CD4-positive, alpha-beta T cell (primary cell): ENCODE measurements around the gene ARL6IP6. TPM values are rescaled to one million over a fixed set of nuclear protein-coding genes. Genes with fewer than 3 reads are reported as not detected.

Source experiments
- ATAC-seq: fragments of 200-7000 bp; cut with Tn5 transposase; one replicate; pipeline ENCODE4 v1.10.0; 2022; ENCODE audit warnings: mild to moderate bottlenecking; ENCODE audit not compliant: poor library complexity
- CTCF ChIA-PET: fragments of 350-600 bp; sonication (Branson Sonifier 250); formaldehyde crosslinking; loops from one replicate; lab custom pipeline; 2021; ENCODE audit warnings: antibody characterized with exemption, inconsistent platforms; lab: Charles Lee
- POLR2A ChIA-PET: fragments of 350-600 bp; sonication (Branson Sonifier 250); formaldehyde crosslinking; loops from one replicate; lab custom pipeline; 2021; ENCODE audit warnings: antibody characterized with exemption, inconsistent platforms; lab: Charles Lee
- DNase-seq, 14 experiments: peaks; one replicate each; pipeline ENCODE4 v3.0.0-alpha.2; 2013 to 2020; ENCODE audit warnings: mixed read lengths in 2 of 14
- H3K27ac ChIP-seq, 2 donors: one replicate each; pipeline versions ENCODE4 v1.5.1 to v1.7.0; 2013; ENCODE audit warnings: low read length in 2 of 2, low read depth in 1 of 2, mild to moderate bottlenecking in 1 of 2
- H3K27me3 ChIP-seq, 2 experiments: 1 replicate in 1 of 2; 2 replicates in 1 of 2; pipeline versions ENCODE4 v1.6.1 to v1.7.0; 2013; ENCODE audit warnings: low read length in 2 of 2, control low read depth in 1 of 2, mild to moderate bottlenecking in 1 of 2, moderate library complexity in 1 of 2; ENCODE audit not compliant: insufficient read depth in 2 of 2, control insufficient read depth in 1 of 2
- H3K36me3 ChIP-seq: one replicate; pipeline ENCODE4 v1.6.1; 2013; ENCODE audit warnings: low read length, control low read depth; ENCODE audit not compliant: insufficient read depth
- H3K4me1 ChIP-seq: one replicate; pipeline ENCODE4 v1.6.1; 2013; ENCODE audit warnings: low read length, control low read depth; ENCODE audit not compliant: insufficient read depth
- H3K4me3 ChIP-seq: one replicate; pipeline ENCODE4 v1.5.1; 2013; ENCODE audit warnings: mild to moderate bottlenecking, low read length, moderate library complexity
- H3K9me3 ChIP-seq, 2 experiments: 1 replicate in 1 of 2; 2 replicates in 1 of 2; pipeline versions ENCODE4 v1.6.1 to v1.7.0; 2013; ENCODE audit warnings: low read length in 2 of 2, mild to moderate bottlenecking in 2 of 2, control low read depth in 1 of 2, moderate library complexity in 1 of 2; ENCODE audit not compliant: control insufficient read depth in 1 of 2, insufficient read depth in 1 of 2
- H3K27ac Mint-ChIP-seq: one replicate; pipeline ENCODE4 v1.8.0; 2020; ENCODE audit warnings: mixed read lengths
- H3K27me3 Mint-ChIP-seq: one replicate; pipeline ENCODE4 v1.8.0; 2021; ENCODE audit warnings: mixed read lengths
- H3K36me3 Mint-ChIP-seq: one replicate; pipeline ENCODE4 v1.8.0; 2021; ENCODE audit warnings: low read depth, mixed read lengths
- H3K4me1 Mint-ChIP-seq: one replicate; pipeline ENCODE4 v1.8.0; 2021; ENCODE audit warnings: low read depth, mixed read lengths
- H3K4me3 Mint-ChIP-seq: one replicate; pipeline ENCODE4 v1.8.0; 2020; ENCODE audit warnings: mild to moderate bottlenecking, mixed read lengths
- H3K9me3 Mint-ChIP-seq: one replicate; pipeline ENCODE4 v1.8.0; 2020; ENCODE audit warnings: mixed read lengths
- intact Hi-C, 2 experiments: fragments of 100-400 bp; cut with DNase I in 1 of 2; cut with micrococcal nuclease in 1 of 2; formaldehyde crosslinking; loops; one replicate each; pipeline versions ENCODE4 v1.15.1 to v1.9.0; 2023 to 2025; cut with DNase I, micrococcal nuclease
- total RNA-seq, 174 experiments: library from RNA in 2 of 174; stranded (reverse) in 2 of 174; gene quantifications; one replicate each; pipeline ENCODE4 v1.2.3 and lab custom pipeline; 2021 to 2026
- TF ChIP-seq, protein P1 (sequence below): fragments of 200-600 bp; IDR thresholded peaks from one replicate; pipeline ENCODE4 v1.8.0; 2022; ENCODE audit warnings: antibody characterized with exemption, mild to moderate bottlenecking

Gene ARL6IP6
- total RNA-seq, 2 experiments from 2014 or later: 6.3 to 6.7 TPM

DNA sequence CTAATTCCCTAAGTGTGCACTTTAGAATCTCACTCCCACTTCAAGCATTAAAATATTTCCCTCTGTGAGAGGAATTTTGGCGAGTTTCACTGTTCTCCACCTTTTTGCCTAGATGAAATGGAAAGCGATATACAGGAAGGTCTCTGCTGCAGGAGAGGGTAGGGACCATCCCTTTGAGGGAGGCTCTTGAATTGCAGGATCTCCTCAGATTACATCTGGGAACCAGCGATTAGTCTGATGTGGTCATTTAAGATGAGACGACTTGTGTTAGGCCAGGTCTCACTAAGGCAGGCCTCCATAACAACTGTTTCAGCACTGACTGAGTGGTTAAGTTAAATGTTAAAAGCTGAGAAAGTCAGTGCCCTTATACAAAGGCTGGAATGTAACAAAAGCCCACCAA, 74.6 kb downstream of the ARL6IP6 start:
- intact Hi-C loops: no loop called here
- Histone ChIP-seq H3K4me1 (no peaks in the 10 kb centered on the region), H3K4me3 (no peak overlapping the region), H3K9me3 (no peaks in the 10 kb centered on the region), H3K36me3 (no peaks in the 10 kb centered on the region), H3K27me3 (peaks cover 0 to 3% of the 10 kb centered on the region in 2 experiments), H3K27ac (no peak overlapping the region)
- Mint-ChIP-seq H3K27me3 (no peaks in the 10 kb centered on the region), H3K36me3 (no peaks in the 10 kb centered on the region), H3K9me3 (no peaks in the 10 kb centered on the region), H3K4me1 (no peaks in the 10 kb centered on the region), H3K27ac (no peak overlapping the region), H3K4me3 (no peak overlapping the region)
- DNase-seq: no peak
- ChIA-PET POLR2A (no interaction called here), CTCF (no interaction called here)
- TF ChIP-seq, protein P1, sequence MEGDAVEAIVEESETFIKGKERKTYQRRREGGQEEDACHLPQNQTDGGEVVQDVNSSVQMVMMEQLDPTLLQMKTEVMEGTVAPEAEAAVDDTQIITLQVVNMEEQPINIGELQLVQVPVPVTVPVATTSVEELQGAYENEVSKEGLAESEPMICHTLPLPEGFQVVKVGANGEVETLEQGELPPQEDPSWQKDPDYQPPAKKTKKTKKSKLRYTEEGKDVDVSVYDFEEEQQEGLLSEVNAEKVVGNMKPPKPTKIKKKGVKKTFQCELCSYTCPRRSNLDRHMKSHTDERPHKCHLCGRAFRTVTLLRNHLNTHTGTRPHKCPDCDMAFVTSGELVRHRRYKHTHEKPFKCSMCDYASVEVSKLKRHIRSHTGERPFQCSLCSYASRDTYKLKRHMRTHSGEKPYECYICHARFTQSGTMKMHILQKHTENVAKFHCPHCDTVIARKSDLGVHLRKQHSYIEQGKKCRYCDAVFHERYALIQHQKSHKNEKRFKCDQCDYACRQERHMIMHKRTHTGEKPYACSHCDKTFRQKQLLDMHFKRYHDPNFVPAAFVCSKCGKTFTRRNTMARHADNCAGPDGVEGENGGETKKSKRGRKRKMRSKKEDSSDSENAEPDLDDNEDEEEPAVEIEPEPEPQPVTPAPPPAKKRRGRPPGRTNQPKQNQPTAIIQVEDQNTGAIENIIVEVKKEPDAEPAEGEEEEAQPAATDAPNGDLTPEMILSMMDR: no peak
- ATAC-seq: no peak

DNA sequence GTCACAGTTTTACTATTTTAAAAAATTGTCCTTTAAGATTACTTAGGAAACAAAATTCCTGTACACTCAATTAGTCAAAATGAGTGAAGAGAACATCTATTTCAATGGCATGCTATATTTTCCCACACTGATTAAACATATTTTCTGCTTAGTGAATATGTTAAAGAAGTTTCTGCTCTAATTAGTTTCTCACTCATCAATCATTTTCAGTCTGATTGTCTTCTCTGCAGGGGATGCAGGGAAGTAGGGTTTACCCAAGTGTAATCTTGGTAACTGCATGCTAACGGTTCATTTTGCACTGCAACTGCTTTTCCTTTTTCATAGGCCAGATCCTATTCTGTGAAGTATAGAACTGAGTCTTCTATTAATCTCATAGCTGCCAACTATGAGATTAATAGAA, 78.5 kb downstream of the ARL6IP6 start:
- no peaks in the 10 kb centered on the region for H3K27me3 ChIP-seq
- H3K4me3 Mint-ChIP-seq: no peak overlapping the region
- H3K27me3 Mint-ChIP-seq: no peaks in the 10 kb centered on the region
- H3K4me1 ChIP-seq: no peaks in the 10 kb centered on the region
- H3K4me3 ChIP-seq: no peak overlapping the region
- DNase-seq (no peak), ATAC-seq (no peak)
- no peaks in the 10 kb centered on the region for H3K36me3 Mint-ChIP-seq
- H3K4me1 Mint-ChIP-seq: no peaks in the 10 kb centered on the region
- H3K9me3 ChIP-seq: no peaks in the 10 kb centered on the region
- H3K9me3 Mint-ChIP-seq: no peaks in the 10 kb centered on the region
- POLR2A ChIA-PET: no interaction called here
- no peaks in the 10 kb centered on the region for H3K36me3 ChIP-seq
- TF ChIP-seq, protein P1: no peak
- intact Hi-C loops: no loop called here
- CTCF ChIA-PET: no interaction called here
- H3K27ac Mint-ChIP-seq: no peak overlapping the region
- H3K27ac ChIP-seq: no peak overlapping the region

DNA sequence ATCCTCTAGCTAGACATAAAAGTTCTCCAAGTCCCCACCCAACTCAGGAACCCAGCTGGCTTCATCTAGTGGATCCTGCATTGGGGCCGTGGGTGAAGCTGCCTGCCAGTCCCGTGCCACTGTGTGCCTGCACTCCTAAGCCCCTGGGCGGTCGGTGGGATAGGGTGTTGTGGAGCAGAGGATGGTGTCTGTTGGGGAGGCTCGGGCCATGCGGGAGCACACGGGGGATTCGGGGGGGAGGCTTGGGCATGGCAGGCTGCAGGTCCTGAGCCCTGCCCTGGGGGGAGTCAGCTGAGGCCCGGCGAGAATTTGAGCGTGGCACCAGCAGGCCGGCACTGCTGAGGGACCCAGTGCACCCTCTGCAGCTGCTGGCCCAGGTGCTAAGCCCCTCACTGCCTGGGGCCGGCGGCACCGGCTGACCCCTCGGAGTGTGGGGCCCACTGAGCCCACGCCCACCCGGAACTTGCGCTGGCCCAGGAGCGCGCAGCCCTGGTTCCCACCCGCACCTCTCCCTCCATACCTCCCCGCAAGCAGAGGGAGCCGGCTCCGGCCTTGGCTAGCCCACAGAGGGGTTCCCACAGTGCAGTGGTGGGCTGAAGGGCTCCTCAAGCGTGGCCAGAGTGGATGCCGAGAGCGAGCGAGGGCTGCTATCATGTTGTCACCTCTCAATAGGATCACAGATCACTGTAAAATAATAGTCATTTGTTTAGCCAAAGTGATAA, 86.4 kb downstream of the ARL6IP6 start:
- intact Hi-C loops: no loop called here
- no peak overlapping the region for H3K27ac ChIP-seq
- no peaks in the 10 kb centered on the region for H3K27me3 ChIP-seq
- DNase-seq (peak in 1 of 14 experiments; percentile 6), ATAC-seq (no peak)
- H3K27me3 Mint-ChIP-seq: peaks cover 6% of the 10 kb centered on the region
- CTCF ChIA-PET: no interaction called here
- H3K4me3 ChIP-seq: no peak overlapping the region
- H3K36me3 ChIP-seq: no peaks in the 10 kb centered on the region
- peaks cover 0 to 6% of the 10 kb centered on the region in 2 experiments for H3K9me3 ChIP-seq
- no peak overlapping the region for H3K27ac Mint-ChIP-seq
- no peaks in the 10 kb centered on the region for H3K4me1 ChIP-seq
- TF ChIP-seq, protein P1: no peak
- peaks cover 9% of the 10 kb centered on the region for H3K4me1 Mint-ChIP-seq
- POLR2A ChIA-PET: no interaction called here
- H3K4me3 Mint-ChIP-seq: no peak overlapping the region
- no peaks in the 10 kb centered on the region for H3K9me3 Mint-ChIP-seq
- no peaks in the 10 kb centered on the region for H3K36me3 Mint-ChIP-seq
